Neural progenitor cell (in vitro differentiated cells): ENCODE data around the gene BARX1.

Experiments used
- EZH2 ChIP-seq: fragments of 200-600 bp; sonication (generic); IDR thresholded peaks from 2 replicates; pipeline ENCODE4 v1.6.1; 2017; ENCODE audit warnings: antibody characterized with exemption, mild to moderate bottlenecking, moderate library complexity
- EZH2phosphoT487 ChIP-seq: fragments of 200-600 bp; sonication (generic); IDR thresholded peaks from 2 replicates; pipeline ENCODE4 v1.6.1; 2017; ENCODE audit warnings: antibody characterized with exemption
- TF ChIP-seq, protein P1 (sequence below): fragments of 200-600 bp; sonication (generic); IDR thresholded peaks from 2 replicates; pipeline ENCODE4 v1.5.1; 2017; ENCODE audit warnings: antibody characterized with exemption, mild to moderate bottlenecking

- TF ChIP-seq, protein P1, sequence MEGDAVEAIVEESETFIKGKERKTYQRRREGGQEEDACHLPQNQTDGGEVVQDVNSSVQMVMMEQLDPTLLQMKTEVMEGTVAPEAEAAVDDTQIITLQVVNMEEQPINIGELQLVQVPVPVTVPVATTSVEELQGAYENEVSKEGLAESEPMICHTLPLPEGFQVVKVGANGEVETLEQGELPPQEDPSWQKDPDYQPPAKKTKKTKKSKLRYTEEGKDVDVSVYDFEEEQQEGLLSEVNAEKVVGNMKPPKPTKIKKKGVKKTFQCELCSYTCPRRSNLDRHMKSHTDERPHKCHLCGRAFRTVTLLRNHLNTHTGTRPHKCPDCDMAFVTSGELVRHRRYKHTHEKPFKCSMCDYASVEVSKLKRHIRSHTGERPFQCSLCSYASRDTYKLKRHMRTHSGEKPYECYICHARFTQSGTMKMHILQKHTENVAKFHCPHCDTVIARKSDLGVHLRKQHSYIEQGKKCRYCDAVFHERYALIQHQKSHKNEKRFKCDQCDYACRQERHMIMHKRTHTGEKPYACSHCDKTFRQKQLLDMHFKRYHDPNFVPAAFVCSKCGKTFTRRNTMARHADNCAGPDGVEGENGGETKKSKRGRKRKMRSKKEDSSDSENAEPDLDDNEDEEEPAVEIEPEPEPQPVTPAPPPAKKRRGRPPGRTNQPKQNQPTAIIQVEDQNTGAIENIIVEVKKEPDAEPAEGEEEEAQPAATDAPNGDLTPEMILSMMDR = no peak
- TF ChIP-seq EZH2 (peak; percentile 99), EZH2phosphoT487 (peak; percentile 99)
Measured at GRCh38 chr9:93945400-93946337, 9.5 kb downstream of the BARX1 start.
